Raji (cell line): ENCODE results near the gene KCNJ1.

ENCODE experiments used
- POLR2A ChIP-seq: IDR thresholded peaks from 2 replicates; pipeline ENCODE4 v1.6.1; 2011; ENCODE audit warnings: low read depth, low read length, control low read depth; ENCODE audit not compliant: insufficient read depth

The KCNJ1 gene

DNA sequence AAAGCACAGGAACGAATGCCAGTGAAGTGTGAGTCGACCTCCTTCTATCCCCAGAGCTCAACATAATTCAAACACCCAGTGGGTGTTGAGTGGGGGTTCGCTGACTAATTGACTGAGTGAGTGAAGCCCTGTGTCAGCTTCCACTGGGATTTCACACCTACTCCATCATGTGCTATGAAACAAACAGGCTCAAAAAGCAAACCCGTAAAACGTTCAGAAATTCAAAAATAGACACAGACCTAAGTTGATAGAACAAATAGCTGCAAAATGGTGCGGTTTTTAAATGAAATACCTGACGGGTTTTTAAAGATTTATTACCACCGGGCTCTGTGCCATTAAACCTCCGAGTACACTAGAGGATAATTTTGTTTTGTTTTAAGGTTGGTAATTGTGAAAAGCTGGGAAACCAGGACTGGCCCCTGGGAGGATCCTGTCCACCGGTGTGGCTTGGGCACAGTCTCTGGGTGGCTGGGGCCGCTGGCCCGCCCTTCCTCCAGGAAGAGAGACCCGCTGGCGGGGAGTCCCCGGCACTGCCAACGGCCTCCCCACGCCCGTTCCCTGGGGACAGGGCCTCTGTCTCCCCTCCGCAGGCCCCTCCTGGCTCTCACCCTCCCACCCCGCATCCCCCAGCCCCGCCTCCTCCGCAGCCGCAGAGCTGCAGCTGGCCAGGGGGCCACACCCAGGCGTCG, 37.7 kb upstream of the KCNJ1 start:
- no peak for TF ChIP-seq POLR2A

DNA sequence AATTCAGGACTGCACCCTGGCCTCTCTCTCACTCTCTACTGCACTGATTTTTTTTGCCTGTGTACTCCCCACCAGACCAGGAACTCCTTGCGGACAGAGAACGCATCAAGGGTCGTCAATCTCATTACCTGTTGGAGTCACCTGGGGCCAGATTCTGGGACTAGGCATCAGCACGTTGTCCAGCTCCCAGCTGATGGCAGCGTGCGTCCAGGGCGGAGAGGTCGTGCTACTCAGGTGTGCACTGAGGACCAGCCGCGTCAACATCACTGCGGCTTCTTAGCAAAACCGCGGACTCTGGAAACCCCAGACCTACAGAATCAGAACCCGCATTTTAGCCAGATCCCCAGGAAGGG, 37.2 kb upstream of the KCNJ1 start:
- TF ChIP-seq POLR2A: no peak

DNA sequence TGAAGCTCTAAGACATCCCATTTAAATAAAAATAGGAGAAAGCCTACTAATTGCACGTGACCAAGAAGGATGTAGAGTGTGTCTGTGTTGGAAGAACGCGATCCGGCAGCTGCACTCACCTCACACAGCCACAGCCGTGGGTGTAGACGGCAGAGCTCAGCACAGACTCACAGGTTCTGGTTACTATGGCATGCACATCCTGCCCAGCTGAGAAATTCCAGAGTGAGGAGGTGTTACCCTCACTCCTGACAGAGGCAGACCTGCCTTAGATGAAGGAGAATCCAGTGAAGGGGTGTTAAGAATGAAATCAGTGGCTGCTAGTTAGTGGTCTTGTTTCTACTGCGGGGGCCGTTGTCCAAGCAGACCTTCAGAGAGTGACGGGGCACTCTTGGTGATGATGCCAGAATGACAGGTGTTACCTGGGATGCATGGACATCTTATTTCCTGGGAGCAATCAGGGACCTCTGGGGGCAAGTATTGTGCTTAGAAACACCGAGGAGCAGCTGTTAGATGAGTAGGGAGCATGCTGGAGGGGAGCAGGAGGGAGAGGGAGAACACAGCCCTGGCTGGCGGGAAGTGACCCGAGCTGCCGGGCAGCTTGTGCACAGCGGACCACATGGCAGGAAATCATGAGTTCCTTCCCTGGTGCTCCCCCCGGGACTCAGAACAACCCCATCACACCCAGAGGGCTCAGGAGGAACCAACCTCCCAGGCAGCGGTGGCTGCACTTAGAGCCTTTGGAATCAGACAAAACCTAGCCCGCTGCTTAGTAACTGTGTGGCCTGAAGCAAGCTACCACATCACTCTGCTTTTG, 36.4 kb upstream of the KCNJ1 start:
- no peak for TF ChIP-seq POLR2A

DNA sequence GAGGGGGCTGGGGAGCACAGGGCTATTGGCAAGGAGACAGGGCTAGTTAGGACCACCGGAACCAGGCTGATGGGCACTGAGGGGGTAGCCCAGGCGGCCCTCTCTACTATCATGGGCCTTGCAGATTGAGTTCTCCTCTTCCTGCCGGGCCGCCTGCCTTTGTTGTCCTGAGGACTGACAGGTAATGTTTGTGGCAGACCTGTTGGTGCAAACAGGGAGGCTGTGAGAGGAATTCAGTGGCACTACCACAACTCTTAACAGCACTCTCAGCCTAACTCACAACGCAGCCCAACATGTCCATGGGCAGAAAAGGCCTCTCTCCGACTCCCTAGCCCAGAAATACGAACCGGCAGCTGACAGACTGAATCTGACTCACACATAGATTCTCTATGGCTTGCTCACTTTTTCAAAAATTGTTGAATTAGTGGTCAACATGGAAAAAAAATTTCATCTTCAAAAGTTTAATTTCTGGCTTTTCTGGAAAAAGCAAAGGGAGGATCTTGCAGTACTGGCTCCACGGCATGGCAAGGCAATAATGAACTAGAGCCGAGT, 35.5 kb upstream of the KCNJ1 start:
- TF ChIP-seq POLR2A: no peak

DNA sequence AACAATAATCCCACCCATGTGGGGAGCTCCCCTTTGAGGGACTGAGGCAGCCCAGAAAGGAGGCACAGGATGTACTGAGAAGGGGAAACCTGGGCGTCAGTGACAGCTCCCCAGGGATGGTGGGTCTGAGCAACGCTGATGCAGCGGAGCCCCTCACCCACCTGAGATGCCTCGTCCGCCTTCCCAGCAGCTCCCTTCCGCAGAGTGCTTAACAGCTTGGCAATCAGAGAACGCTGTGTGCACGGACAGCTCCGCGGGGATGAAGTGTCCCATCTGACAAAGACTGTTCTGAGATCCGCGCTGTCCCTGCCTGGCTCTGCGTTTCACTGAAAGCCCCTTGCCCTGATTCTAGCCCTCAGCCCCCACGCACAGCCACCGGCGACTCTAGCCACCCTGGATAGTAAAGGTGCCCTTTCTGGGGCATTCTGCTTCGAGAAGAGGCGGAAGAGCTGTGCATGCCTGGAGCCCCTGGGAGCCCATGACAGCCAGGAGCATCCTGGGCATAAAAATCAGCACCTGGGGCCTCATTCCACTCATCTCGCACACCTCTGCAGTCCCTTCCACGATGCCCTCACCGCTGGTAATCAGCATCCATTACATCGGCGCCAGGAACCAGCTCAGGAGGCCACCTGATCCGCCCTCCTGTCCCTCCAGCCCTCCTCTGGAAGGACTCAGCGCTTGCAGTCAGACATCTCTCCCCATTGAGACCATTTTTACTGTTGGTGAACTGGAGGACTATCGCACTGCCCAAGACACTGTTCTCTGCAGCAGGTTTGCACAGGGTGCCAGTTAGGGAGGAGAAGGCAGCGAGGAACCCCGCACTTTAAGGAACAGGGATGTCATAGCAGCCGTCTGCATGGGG, 34.8 kb upstream of the KCNJ1 start:
- no peak for TF ChIP-seq POLR2A

DNA sequence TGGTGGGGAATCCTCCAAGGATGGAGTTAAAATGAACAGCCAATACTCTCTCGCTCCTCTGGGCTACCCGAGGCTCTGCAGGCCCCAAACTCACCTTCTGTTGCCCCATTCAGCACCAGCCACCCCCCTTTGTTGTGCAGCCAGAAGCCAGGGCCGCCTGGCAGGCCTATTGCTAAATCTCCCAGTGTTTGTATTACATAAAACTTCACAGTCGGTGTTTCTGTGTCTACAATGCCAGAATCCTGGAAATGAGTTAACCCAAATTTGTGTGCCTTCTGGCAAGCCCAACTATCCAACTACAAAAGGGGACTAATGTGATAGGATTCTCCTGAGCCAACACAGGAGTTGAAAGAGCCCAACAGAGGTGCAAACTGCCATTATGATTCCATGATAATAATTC, 33.4 kb upstream of the KCNJ1 start:
- TF ChIP-seq POLR2A: no peak

DNA sequence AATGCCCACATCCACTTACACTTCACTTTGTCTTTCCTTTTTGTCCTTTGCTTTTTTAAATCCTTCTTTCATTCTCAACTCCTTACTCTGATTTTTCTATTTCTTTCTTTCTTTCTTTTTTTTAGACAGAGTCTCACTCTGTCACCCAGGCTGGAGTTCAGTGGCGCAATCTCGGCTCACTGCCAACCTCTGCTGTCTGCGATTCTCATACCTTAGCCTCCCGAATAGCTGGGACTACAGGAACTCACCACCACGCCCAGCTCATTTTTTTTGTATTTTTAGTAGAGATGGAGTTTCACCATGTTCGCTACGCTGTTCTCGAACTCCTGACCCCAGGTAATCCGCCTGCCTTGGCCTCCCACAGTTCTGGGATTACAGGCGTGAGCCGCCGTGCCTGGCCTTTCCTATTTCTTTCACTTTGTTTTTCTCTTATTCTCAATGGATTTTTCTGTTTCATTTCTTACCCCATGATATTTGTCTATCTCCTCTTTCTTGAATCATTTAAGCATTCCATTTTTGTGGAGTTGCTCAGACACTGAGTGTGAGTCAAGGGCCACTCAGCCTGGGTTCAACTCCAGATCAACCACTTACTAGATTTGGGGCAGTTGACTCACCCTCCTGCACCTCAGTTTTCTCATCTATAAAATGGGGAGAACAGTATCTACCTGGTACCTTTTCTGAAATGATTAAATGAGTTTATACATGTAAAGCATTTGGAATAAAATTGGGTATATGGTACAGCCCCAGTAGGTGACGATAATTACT, 31.7 kb upstream of the KCNJ1 start:
- TF ChIP-seq POLR2A: no peak

DNA sequence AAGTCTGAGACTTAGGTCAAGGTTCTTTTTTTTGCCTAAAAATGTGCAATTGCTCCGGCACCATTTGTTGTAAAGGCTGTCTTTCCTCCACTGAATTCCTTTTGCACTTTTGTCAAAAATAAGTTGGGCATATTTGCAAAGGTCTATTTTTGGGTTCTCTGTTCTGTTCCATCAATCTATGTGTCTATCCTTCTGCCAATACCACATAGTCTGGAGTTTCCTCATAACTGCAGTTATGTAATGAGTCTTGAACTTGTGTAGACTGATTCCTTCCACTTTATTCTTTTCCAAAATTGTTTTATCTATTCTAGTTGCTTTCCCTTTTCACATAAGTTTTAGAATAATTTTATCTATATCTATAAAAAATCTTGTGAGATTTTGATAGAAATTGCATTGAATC, 30.7 kb upstream of the KCNJ1 start:
- no peak for TF ChIP-seq POLR2A

DNA sequence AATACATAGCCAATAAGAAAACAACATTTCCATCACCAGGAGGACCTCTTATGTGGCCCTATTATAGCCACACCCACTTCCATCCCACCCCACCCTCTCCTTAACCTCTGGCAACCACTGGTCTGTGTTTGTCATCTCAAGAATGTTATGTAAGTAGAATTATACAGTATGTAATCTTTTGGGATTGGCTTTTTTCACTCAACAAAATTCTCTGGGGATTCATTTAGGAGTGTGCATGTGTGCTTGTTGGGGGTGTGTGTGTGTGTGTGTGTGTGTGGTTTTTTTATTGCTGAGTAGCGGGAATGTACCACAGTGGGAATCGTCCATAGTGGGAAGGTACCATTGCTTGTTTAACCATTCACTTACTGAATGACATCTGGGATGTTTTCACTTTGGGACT, 29.3 kb upstream of the KCNJ1 start:
- no peak for TF ChIP-seq POLR2A

DNA sequence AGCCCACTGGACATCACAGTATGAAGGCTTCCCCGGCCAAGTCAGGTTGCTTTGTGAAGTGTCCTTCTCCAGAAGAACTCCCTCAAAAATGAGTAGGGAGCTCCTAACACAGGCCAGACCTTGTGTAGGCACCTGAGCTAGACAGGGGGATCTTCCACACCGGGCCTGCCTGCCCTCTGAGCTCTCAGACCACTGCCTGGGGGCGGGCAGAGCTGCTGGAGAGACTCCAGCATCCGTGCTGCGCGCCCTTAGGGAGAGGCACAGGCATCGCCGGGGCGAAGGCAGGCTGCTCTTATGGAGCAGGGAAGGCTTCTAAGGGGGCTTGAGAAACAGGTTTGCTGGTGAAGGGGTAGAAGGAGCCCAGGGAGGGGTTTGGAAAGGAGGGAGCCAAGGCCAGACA, 28.4 kb upstream of the KCNJ1 start:
- no peak for TF ChIP-seq POLR2A

DNA sequence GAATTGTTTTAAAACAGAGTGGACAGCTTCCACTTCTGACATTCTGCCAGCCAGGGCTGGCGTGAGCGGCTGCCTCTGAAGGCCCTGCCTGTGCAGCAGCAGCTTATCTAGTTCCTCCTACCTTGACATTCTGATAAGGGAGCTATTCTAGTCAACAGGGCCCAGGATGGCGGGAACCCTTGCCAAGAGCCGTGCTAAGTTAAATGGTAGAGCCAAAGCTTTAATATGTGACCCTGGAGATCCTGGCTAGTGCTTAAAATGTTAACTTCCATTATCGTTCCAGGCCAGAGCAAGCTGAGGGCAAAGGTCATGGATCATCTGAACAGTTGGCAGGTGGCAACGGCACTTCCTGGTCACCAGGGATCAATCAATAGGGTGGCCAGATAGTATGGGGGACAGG, 27.6 kb upstream of the KCNJ1 start:
- TF ChIP-seq POLR2A: no peak

DNA sequence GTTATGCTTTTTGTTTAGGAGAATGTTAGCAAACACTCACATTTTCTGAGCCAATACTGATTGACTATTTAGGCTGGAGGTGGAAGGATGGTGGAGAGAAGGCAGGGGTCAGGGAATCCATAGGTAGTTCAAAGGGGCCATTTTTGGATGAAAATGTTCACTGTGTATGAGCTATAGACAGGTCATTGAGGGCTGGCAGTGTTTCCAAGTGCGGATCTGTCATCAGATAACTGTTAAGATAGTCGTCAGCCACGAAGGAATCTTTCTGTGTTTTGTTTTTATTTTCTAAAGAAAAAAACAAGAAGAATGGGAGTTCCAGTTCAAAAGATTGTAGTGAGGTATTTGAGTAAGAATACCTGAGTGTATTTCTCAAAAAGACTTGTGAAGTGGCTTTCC, 27.2 kb upstream of the KCNJ1 start:
- TF ChIP-seq POLR2A: no peak

DNA sequence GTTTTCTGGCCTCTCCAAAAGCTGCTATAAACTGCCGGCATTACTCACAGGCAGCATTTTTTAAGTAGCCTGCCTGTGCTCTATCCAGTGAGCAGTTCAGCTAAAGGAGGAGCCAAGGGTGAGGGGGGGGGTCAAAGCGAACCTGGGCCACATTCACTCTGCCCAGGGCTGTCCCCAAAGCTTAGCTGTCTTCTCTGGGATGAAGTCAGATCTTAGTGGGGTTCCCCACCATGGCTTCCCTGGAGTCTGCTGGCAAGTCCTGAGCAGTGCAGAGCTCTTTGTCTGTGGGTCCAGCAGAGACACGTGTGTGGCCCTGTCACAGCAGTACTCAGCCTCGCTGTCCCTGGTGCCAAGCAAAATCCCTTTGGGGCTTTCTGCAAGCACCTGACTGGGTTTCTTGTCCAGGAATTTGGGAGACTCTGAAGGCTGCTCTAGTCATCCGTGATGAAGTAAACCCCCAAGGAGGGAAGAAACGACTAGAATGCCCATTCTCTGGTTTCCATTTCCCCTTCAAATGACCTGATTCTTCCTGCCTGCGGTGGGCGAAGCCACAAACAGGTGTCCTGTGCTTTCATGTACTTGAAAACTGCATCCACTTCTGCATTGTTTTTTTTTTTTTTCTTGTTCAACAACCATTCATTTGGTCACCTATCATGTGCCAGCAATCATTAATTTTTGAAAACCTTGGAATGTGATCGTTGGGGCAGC, 26.6 kb upstream of the KCNJ1 start:
- TF ChIP-seq POLR2A: no peak
